Smooth muscle cell (in vitro differentiated cells): ENCODE results near the gene PINLYP. TPM values are rescaled to one million over a fixed set of nuclear protein-coding genes. Genes with fewer than 3 reads are reported as not detected.
A peak's percentile ranks its signal among the peaks of the same experiment; 100 is the strongest.

Experiments used
- DNase-seq: peaks from one replicate; lab custom pipeline; 2025; ENCODE audit not compliant: unreplicated experiment; lab: John Stamatoyannopoulos, UW
- H2AFZ ChIP-seq: fragments of 200-600 bp; sonication (generic); 2 replicates; pipeline ENCODE4 v1.6.0; 2016; ENCODE audit warnings: antibody characterized with exemption, low read depth, mild to moderate bottlenecking
- H3F3A ChIP-seq: fragments of 200-600 bp; sonication (generic); 2 replicates; pipeline ENCODE4 v1.6.0; 2017; ENCODE audit warnings: antibody characterized with exemption, low read depth
- H3K27ac ChIP-seq: fragments of 200-600 bp; sonication (generic); 2 replicates; pipeline ENCODE4 v1.5.1; 2016; ENCODE audit warnings: low read depth, mild to moderate bottlenecking
- H3K27me3 ChIP-seq: fragments of 200-600 bp; sonication (generic); 2 replicates; pipeline ENCODE4 v1.6.1; 2016; ENCODE audit warnings: low read depth, mild to moderate bottlenecking
- H3K36me3 ChIP-seq: fragments of 200-600 bp; sonication (generic); 2 replicates; pipeline ENCODE4 v1.5.1; 2016; ENCODE audit warnings: low read depth
- H3K4me1 ChIP-seq: fragments of 200-600 bp; sonication (generic); 2 replicates; pipeline ENCODE4 v1.5.1; 2016; ENCODE audit warnings: low read depth
- H3K4me2 ChIP-seq: fragments of 200-600 bp; sonication (generic); 2 replicates; pipeline ENCODE4 v1.6.0; 2016; ENCODE audit warnings: mild to moderate bottlenecking
- H3K4me3 ChIP-seq: fragments of 200-600 bp; sonication (generic); 2 replicates; pipeline ENCODE4 v1.5.1; 2016; ENCODE audit warnings: mild to moderate bottlenecking
- H3K79me2 ChIP-seq: fragments of 200-600 bp; sonication (generic); 2 replicates; pipeline ENCODE4 v1.6.0; 2016; ENCODE audit warnings: low read depth, mild to moderate bottlenecking
- H3K9ac ChIP-seq: fragments of 200-600 bp; sonication (generic); 2 replicates; pipeline ENCODE4 v1.6.0; 2016; ENCODE audit warnings: low read depth
- H3K9me3 ChIP-seq: fragments of 200-600 bp; sonication (generic); replicated peaks from 2 replicates; pipeline ENCODE4 v1.5.1; 2016; ENCODE audit warnings: low read depth
- H4K20me1 ChIP-seq: fragments of 200-600 bp; sonication (generic); 2 replicates; pipeline ENCODE4 v1.6.0; 2016; ENCODE audit warnings: low read depth
- WGBS: methylation state at CpG from one replicate; pipeline ENCODE4 v1.1.7; 2016; ENCODE audit warnings: low lambda C conversion rate; 5-methylcytosine and 5-hydroxymethylcytosine counted together
- polyA plus RNA-seq: library from polyadenylated mRNA; unstranded; fragments of >200 nt; fragmentation: Nextera tagmentation; extraction: Ambion mirVana; gene quantifications from 2 replicates; pipeline ENCODE4 v1.2.1, GENCODE V29; 2016
- total RNA-seq: library from RNA; depleted of rRNA; stranded (reverse); fragments of >200 nt; gene quantifications from 2 replicates; pipeline ENCODE4 v1.2.3, GENCODE V29; 2014
- TF ChIP-seq, protein P1 (sequence below): fragments of 200-600 bp; sonication (generic); IDR thresholded peaks from 2 replicates; pipeline ENCODE4 v1.5.1; 2017; ENCODE audit warnings: borderline replicate concordance, mild to moderate bottlenecking, antibody characterized with exemption; ENCODE audit not compliant: insufficient read depth, poor library complexity, severe bottlenecking

Gene PINLYP
- total and polyA plus RNA-seq, 2 experiments from 2014 or later, result 1.7 to 2.2 TPM

- Histone ChIP-seq H3F3A (no peaks in the 10 kb centered on the region), H3K27me3 (no peaks in the 10 kb centered on the region), H3K79me2 (peaks cover 47% of the 10 kb centered on the region), H3K4me3 (peak overlapping the region; percentile 81), H3K4me2 (peak overlapping the region; percentile 98), H4K20me1 (no peaks in the 10 kb centered on the region), H3K4me1 (peaks cover 14% of the 10 kb centered on the region), H3K9me3 (no peaks in the 10 kb centered on the region), H3K9ac (peak overlapping the region; percentile 93), H3K36me3 (no peaks in the 10 kb centered on the region), H2AFZ (peak overlapping the region; percentile 87), H3K27ac (peak overlapping the region; percentile 91)
- no peak for DNase-seq
- WGBS, result 7% methylated on average over 14 of the region's 14 CpGs
- TF ChIP-seq, protein P1, sequence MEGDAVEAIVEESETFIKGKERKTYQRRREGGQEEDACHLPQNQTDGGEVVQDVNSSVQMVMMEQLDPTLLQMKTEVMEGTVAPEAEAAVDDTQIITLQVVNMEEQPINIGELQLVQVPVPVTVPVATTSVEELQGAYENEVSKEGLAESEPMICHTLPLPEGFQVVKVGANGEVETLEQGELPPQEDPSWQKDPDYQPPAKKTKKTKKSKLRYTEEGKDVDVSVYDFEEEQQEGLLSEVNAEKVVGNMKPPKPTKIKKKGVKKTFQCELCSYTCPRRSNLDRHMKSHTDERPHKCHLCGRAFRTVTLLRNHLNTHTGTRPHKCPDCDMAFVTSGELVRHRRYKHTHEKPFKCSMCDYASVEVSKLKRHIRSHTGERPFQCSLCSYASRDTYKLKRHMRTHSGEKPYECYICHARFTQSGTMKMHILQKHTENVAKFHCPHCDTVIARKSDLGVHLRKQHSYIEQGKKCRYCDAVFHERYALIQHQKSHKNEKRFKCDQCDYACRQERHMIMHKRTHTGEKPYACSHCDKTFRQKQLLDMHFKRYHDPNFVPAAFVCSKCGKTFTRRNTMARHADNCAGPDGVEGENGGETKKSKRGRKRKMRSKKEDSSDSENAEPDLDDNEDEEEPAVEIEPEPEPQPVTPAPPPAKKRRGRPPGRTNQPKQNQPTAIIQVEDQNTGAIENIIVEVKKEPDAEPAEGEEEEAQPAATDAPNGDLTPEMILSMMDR, result no peak
Observed at GRCh38 chr19:43618921-43619261, 43.3 kb downstream of the PINLYP start.

DNA sequence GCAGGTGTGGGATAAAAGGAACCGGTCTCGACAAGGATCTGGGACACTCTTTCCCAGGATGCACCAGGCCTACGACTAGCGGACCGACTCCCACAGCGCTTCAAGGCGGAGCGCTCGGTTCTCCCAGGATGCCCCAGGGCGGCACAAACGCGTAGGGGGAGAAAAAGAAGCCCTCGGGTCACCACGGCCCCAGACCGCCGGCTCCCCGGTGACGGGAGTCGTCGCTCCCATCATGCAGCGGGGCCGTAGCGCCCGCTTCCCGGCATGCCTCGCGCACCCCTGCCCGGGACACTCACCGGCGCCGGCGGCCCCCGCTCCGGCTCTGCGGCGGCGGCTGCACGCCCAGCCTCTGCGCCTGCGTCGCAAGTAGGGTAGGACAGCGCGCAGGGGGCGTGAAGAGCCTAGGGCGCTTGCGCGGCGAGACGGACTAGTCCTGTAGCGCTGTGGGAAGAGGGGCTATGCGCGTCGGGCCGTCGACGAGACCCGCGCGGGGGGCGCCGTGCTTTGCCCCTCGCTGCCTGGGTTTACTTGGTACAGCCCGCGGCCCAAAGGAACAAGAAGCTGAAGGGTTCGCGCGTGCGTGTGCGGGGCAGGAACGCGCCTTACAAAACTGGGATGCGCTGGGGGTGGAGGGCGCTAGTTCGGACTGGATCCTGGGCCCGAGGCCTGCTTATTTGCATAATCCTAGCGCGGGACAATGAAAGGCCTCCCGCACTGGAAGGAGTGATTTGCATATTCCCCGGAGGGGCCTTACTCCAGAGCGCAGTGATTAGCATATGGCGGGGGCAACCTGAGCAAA lies 43.9 kb downstream of the PINLYP start, which contains the start of gene ZNF428:
TSS of gene ZNF428 (minus strand) at position 368 of the 799 bp plus-strand sequence. CDS start 5,325 bp downstream, outside the sequence.
- H2AFZ ChIP-seq, result peak within 1 kb of the TSS; percentile 87
- H3K4me1 ChIP-seq, result peaks cover 14% of the 10 kb centered on the region
- H3K9ac ChIP-seq, result peak within 1 kb of the TSS; percentile 93
- no peaks in the 10 kb centered on the region for H4K20me1 ChIP-seq
- peak within 1 kb of the TSS; percentile 98 for H3K4me2 ChIP-seq
- H3F3A ChIP-seq, result no peaks in the 10 kb centered on the region
- DNase-seq, result peak; percentile 78
- TF ChIP-seq, protein P1, result no peak
- peaks cover 42% of the 10 kb centered on the region for H3K79me2 ChIP-seq
- 1% methylated on average over 81 of the region's 81 CpGs for WGBS
- no peaks in the 10 kb centered on the region for H3K36me3 ChIP-seq
- peak within 1 kb of the TSS; percentile 91 for H3K27ac ChIP-seq
- peak within 1 kb of the TSS; percentile 81 for H3K4me3 ChIP-seq
- no peaks in the 10 kb centered on the region for H3K9me3 ChIP-seq
- no peaks in the 10 kb centered on the region for H3K27me3 ChIP-seq

- H4K20me1 ChIP-seq, result no peaks in the 10 kb centered on the region
- H2AFZ ChIP-seq, result peak overlapping the region; percentile 87
- H3K27ac ChIP-seq, result peak overlapping the region; percentile 91
- no peaks in the 10 kb centered on the region for H3F3A ChIP-seq
- no peak for DNase-seq
- H3K79me2 ChIP-seq, result peaks cover 34% of the 10 kb centered on the region
- peak overlapping the region; percentile 98 for H3K4me2 ChIP-seq
- H3K9ac ChIP-seq, result peak overlapping the region; percentile 93
- H3K4me1 ChIP-seq, result peaks cover 14% of the 10 kb centered on the region
- H3K27me3 ChIP-seq, result no peaks in the 10 kb centered on the region
- H3K9me3 ChIP-seq, result no peaks in the 10 kb centered on the region
- peak overlapping the region; percentile 81 for H3K4me3 ChIP-seq
- H3K36me3 ChIP-seq, result no peaks in the 10 kb centered on the region
- 58% methylated on average over 23 of the region's 23 CpGs for WGBS
- TF ChIP-seq, protein P1, result no peak
Observed at GRCh38 chr19:43620061-43621001, 44.7 kb downstream of the PINLYP start.
